Natural killer cell (primary cell): ENCODE results near the gene AK9. TPM values are rescaled to one million over a fixed set of nuclear protein-coding genes. Genes with fewer than 3 reads are reported as not detected.

Experiments used
- ATAC-seq, 3 donors: fragments of 150-1000 bp in 2 of 3; fragments of 200-7000 bp in 1 of 3; cut with Tn5 transposase; 1 replicate in 1 of 3; 2 replicates in 2 of 3; pipeline ENCODE4 v1.10.0; 2021; ENCODE audit warnings: mild to moderate bottlenecking in 2 of 3, moderate library complexity in 2 of 3
- DNase-seq, 2 donors: peaks; one replicate each; pipeline versions ENCODE4 v3.0.0 to v3.0.0-alpha.2; 2013 to 2021; ENCODE audit warnings: mixed read lengths in 1 of 2
- H3K27ac ChIP-seq: one replicate; pipeline ENCODE4 v1.5.1; 2013; ENCODE audit warnings: mild to moderate bottlenecking, low read length
- H3K27me3 ChIP-seq: one replicate; pipeline ENCODE4 v1.6.1; 2013; ENCODE audit warnings: low read length; ENCODE audit not compliant: control insufficient read depth, insufficient read depth
- H3K36me3 ChIP-seq: one replicate; pipeline ENCODE4 v1.6.1; 2013; ENCODE audit warnings: low read length; ENCODE audit not compliant: control insufficient read depth, insufficient read depth
- H3K4me1 ChIP-seq: one replicate; pipeline ENCODE4 v1.6.1; 2013; ENCODE audit warnings: low read length; ENCODE audit not compliant: control insufficient read depth, insufficient read depth
- H3K4me3 ChIP-seq: one replicate; pipeline ENCODE4 v1.5.1; 2013; ENCODE audit warnings: low read length
- H3K9me3 ChIP-seq: one replicate; pipeline ENCODE4 v1.6.1; 2013; ENCODE audit warnings: low read length; ENCODE audit not compliant: control insufficient read depth, insufficient read depth
- H3K27ac Mint-ChIP-seq, 2 donors: one replicate each; pipeline ENCODE4 v1.8.0; 2022; ENCODE audit warnings: mild to moderate bottlenecking in 2 of 2, mixed read lengths in 2 of 2, moderate library complexity in 1 of 2
- H3K27me3 Mint-ChIP-seq, 2 donors: one replicate each; pipeline ENCODE4 v1.8.0; 2022; ENCODE audit warnings: low read depth in 2 of 2, mixed read lengths in 2 of 2
- H3K36me3 Mint-ChIP-seq: one replicate; pipeline ENCODE4 v1.8.0; 2022; ENCODE audit warnings: mixed read lengths
- H3K4me1 Mint-ChIP-seq, 2 donors: one replicate each; pipeline ENCODE4 v1.8.0; 2022; ENCODE audit warnings: mixed read lengths in 2 of 2
- H3K4me3 Mint-ChIP-seq: one replicate; pipeline ENCODE4 v1.8.0; 2022; ENCODE audit warnings: mild to moderate bottlenecking, moderate library complexity, mixed read lengths
- H3K9me3 Mint-ChIP-seq, 2 donors: one replicate each; pipeline ENCODE4 v1.8.0; 2022; ENCODE audit warnings: mixed read lengths in 2 of 2
- WGBS: methylation state at CpG from one replicate; pipeline ENCODE4 v1.1.7; 2013; ENCODE audit warnings: missing lambda C conversion rate; ENCODE audit not compliant: insufficient coverage; 5-methylcytosine and 5-hydroxymethylcytosine counted together
- intact Hi-C: fragments of 100-400 bp; cut with micrococcal nuclease; formaldehyde crosslinking; loops from one replicate; pipeline ENCODE4 v1.14.2; 2022
- total RNA-seq, 4 donors: library from RNA; stranded (reverse); fragments of 120-200 nt in 1 of 4; gene quantifications; one replicate each; pipeline versions ENCODE4 v1.2.3 to v1.2.4, GENCODE V29; 2013 to 2022
- TF ChIP-seq, protein P1 (sequence below): fragments of 200-600 bp; IDR thresholded peaks from one replicate; pipeline ENCODE4 v1.8.0; 2022; ENCODE audit warnings: antibody characterized with exemption

Gene AK9
- total RNA-seq, 3 donors from 2014 or later (not counting 1 experiment from before 2014, with no cell fraction given), result 14.0 to 19.2 (median 14.2) TPM

DNA sequence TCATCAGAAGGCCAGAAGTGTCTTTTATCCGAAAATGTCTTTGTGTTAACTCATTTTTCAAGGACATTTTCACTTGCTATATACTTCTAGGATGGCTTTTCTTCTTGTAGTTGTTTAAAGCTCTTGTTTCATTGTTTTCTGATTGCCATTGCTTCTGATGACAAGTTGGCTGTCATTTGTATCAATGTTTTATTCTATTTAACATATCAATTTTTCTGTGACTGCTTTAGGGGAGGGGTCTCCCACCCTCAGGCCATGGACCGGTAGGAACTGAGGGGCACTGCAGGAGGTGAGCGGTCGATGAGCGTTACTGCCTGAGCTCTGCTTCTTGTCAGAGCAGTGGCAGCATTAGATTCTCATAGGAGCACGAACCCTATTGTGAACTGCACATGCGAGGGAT, 65.8 kb downstream of the AK9 start:
- no peaks in the 10 kb centered on the region for H3K4me1 ChIP-seq
- Mint-ChIP-seq H3K9me3 (peaks cover 0 to 2% of the 10 kb centered on the region in 2 donors), H3K36me3 (peaks cover 5% of the 10 kb centered on the region), H3K27ac (no peak overlapping the region), H3K4me3 (no peak overlapping the region), H3K27me3 (no peaks in the 10 kb centered on the region), H3K4me1 (no peaks in the 10 kb centered on the region)
- DNase-seq (no peak), ATAC-seq (no peak)
- TF ChIP-seq, protein P1, sequence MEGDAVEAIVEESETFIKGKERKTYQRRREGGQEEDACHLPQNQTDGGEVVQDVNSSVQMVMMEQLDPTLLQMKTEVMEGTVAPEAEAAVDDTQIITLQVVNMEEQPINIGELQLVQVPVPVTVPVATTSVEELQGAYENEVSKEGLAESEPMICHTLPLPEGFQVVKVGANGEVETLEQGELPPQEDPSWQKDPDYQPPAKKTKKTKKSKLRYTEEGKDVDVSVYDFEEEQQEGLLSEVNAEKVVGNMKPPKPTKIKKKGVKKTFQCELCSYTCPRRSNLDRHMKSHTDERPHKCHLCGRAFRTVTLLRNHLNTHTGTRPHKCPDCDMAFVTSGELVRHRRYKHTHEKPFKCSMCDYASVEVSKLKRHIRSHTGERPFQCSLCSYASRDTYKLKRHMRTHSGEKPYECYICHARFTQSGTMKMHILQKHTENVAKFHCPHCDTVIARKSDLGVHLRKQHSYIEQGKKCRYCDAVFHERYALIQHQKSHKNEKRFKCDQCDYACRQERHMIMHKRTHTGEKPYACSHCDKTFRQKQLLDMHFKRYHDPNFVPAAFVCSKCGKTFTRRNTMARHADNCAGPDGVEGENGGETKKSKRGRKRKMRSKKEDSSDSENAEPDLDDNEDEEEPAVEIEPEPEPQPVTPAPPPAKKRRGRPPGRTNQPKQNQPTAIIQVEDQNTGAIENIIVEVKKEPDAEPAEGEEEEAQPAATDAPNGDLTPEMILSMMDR, result no peak
- intact Hi-C loops, result no loop called here
- H3K4me3 ChIP-seq, result no peak overlapping the region
- no peaks in the 10 kb centered on the region for H3K36me3 ChIP-seq
- H3K9me3 ChIP-seq, result no peaks in the 10 kb centered on the region
- 95% methylated on average over 7 of the region's 7 CpGs for WGBS
- H3K27ac ChIP-seq, result no peak overlapping the region
- no peaks in the 10 kb centered on the region for H3K27me3 ChIP-seq

DNA sequence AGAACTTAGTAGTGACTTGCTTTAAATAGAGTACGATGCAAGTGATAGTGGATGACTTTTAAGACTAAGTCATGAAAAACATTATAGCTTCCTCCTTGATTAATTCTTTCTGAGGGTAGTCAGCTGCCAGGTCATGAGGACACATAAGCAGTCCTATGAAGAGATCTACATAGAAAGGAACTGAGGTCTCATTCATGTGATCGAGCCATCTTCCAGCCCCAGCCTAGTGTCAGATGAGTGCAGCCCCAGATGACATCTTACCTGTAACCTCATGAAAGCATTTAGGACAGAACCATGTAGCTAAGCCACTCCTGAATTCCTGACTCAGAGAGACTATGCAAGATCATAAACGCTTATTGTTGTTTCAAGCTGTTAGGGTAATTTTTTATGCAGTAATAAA, 67.7 kb downstream of the AK9 start:
- H3K27ac Mint-ChIP-seq, result no peak overlapping the region
- peaks cover 5% of the 10 kb centered on the region for H3K36me3 Mint-ChIP-seq
- no peak for ATAC-seq
- peaks cover 0 to 2% of the 10 kb centered on the region in 2 donors for H3K9me3 Mint-ChIP-seq
- intact Hi-C loops, result no loop called here
- H3K9me3 ChIP-seq, result no peaks in the 10 kb centered on the region
- no peaks in the 10 kb centered on the region for H3K4me1 ChIP-seq
- H3K4me3 Mint-ChIP-seq, result no peak overlapping the region
- no peaks in the 10 kb centered on the region for H3K27me3 ChIP-seq
- H3K27ac ChIP-seq, result no peak overlapping the region
- no peaks in the 10 kb centered on the region for H3K4me1 Mint-ChIP-seq
- TF ChIP-seq, protein P1, result no peak
- DNase-seq, result no peak
- H3K4me3 ChIP-seq, result no peak overlapping the region
- H3K36me3 ChIP-seq, result no peaks in the 10 kb centered on the region
- no peaks in the 10 kb centered on the region for H3K27me3 Mint-ChIP-seq
- WGBS, result 0% methylated on average over 1 of the region's 3 CpGs

DNA sequence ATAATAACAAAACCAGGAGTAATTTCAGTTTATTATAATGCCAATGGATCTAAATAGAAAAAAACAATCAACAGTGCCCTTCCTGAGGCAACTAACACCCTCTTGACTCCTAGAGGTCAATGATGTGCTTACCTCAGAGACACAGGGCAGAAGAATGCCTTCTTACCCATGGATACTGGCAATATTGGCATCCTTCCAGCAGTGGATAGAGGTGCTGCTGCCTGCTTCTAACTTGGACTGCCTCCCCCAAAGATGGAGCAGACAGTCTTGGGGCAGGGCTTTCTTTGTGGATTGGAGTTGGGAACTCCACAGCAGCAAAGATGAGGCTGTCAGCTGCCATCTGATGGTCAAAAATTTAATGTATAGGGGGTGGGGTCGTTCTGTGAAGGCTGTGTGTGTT, 78.7 kb downstream of the AK9 start:
- WGBS, result 83% methylated on average over 1 of the region's 1 CpG
- peaks cover 0 to 2% of the 10 kb centered on the region in 2 donors for H3K9me3 Mint-ChIP-seq
- no peaks in the 10 kb centered on the region for H3K27me3 ChIP-seq
- no peak overlapping the region for H3K27ac ChIP-seq
- H3K4me1 Mint-ChIP-seq, result peaks cover 0 to 7% of the 10 kb centered on the region in 2 donors
- intact Hi-C loops, result no loop called here
- DNase-seq (no peak), ATAC-seq (no peak)
- no peaks in the 10 kb centered on the region for H3K27me3 Mint-ChIP-seq
- TF ChIP-seq, protein P1, result no peak
- no peaks in the 10 kb centered on the region for H3K36me3 ChIP-seq
- peaks cover 7% of the 10 kb centered on the region for H3K36me3 Mint-ChIP-seq
- peaks cover 4% of the 10 kb centered on the region for H3K9me3 ChIP-seq
- H3K4me1 ChIP-seq, result no peaks in the 10 kb centered on the region
- no peak overlapping the region for H3K4me3 Mint-ChIP-seq
- no peak overlapping the region for H3K27ac Mint-ChIP-seq
- H3K4me3 ChIP-seq, result no peak overlapping the region

DNA sequence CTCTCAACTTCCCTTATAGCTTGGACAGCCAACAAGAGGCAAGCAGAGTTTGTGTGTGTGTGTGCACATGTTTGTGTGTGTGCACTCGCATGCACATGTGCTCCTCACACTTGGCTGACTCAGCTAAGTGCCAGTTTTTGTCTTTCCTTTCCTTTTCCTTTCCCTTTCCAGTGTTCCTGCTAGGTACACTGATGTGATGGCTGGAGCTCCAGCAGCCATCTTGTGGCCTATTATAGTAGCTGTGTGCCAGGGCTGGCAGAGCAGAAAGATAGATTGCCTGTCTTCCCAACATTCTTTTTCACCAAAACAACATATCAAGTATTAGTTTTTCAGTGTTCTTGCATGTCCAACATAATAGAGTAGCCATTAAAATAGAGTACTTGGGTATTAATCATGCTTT, 79.5 kb downstream of the AK9 start:
- WGBS, result 100% methylated on average over 1 of the region's 1 CpG
- H3K27ac Mint-ChIP-seq, result no peak overlapping the region
- TF ChIP-seq, protein P1, result no peak
- intact Hi-C loops, result no loop called here
- H3K4me3 Mint-ChIP-seq, result no peak overlapping the region
- peaks cover 0 to 7% of the 10 kb centered on the region in 2 donors for H3K4me1 Mint-ChIP-seq
- Histone ChIP-seq H3K36me3 (no peaks in the 10 kb centered on the region), H3K4me3 (no peak overlapping the region), H3K27ac (no peak overlapping the region), H3K27me3 (no peaks in the 10 kb centered on the region), H3K9me3 (peaks cover 4% of the 10 kb centered on the region), H3K4me1 (no peaks in the 10 kb centered on the region)
- peaks cover 7% of the 10 kb centered on the region for H3K36me3 Mint-ChIP-seq
- H3K9me3 Mint-ChIP-seq, result peaks cover 0 to 2% of the 10 kb centered on the region in 2 donors
- H3K27me3 Mint-ChIP-seq, result no peaks in the 10 kb centered on the region
- no peak for ATAC-seq
- no peak for DNase-seq
